GM18868 (cell line): ENCODE results near the gene KCNH5.

Experiments
- ATAC-seq: cut with Tn5 transposase; IDR thresholded peaks from one replicate; pipeline ENCODE4 v1.9.1; 2021; ENCODE audit warnings: mild to moderate bottlenecking, moderate library complexity; ENCODE audit not compliant: unreplicated experiment

Gene KCNH5, protein sequence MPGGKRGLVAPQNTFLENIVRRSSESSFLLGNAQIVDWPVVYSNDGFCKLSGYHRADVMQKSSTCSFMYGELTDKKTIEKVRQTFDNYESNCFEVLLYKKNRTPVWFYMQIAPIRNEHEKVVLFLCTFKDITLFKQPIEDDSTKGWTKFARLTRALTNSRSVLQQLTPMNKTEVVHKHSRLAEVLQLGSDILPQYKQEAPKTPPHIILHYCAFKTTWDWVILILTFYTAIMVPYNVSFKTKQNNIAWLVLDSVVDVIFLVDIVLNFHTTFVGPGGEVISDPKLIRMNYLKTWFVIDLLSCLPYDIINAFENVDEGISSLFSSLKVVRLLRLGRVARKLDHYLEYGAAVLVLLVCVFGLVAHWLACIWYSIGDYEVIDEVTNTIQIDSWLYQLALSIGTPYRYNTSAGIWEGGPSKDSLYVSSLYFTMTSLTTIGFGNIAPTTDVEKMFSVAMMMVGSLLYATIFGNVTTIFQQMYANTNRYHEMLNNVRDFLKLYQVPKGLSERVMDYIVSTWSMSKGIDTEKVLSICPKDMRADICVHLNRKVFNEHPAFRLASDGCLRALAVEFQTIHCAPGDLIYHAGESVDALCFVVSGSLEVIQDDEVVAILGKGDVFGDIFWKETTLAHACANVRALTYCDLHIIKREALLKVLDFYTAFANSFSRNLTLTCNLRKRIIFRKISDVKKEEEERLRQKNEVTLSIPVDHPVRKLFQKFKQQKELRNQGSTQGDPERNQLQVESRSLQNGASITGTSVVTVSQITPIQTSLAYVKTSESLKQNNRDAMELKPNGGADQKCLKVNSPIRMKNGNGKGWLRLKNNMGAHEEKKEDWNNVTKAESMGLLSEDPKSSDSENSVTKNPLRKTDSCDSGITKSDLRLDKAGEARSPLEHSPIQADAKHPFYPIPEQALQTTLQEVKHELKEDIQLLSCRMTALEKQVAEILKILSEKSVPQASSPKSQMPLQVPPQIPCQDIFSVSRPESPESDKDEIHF

GRCh38 chr14:63045234-63045611, at the start of gene KCNH5:
TSS of gene KCNH5 (minus strand) at chr14:63045458. CDS start at chr14:63045186, 272 bp downstream.
- no peak for ATAC-seq

GRCh38 chr14:63091394-63091996, 46.2 kb upstream of the KCNH5 start:
- ATAC-seq, result no peak

DNA sequence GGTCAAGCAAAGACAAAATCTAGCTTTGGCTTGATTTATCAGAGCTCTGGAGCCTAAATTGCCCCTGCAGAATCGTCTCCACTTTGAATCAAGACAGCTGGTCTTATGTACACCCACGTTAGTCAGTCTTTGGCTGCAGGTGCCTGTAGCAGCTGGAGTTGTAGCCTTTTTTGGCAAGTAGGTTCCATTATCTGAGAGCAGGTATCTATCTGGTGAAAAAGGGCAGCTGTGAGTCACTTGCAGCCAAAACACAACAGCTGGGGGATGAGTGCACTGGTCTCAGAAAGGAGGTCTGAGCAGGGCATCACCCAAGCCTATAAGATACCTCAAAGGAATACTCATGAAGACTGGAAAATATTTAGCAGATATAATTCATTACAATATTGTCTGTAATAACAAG, 43.6 kb upstream of the KCNH5 start:
- ATAC-seq, result no peak

DNA sequence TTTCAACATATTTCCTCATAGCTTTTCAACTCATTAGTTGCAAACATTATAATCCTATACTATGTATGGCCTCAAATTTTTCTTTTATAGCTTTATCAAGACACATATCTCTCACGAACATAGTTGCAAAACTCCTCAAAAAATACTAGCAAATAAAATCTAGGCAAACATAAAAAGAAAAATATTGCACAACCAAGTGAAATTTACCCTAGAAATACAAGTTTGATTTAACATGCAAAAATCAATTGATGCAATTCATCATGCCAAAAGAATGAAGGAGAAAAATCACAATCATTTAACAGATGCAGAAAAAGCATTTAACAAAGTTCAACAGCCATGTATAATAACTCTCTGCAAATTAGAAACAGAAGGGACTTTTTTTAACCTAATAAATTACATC, 33.3 kb upstream of the KCNH5 start:
- no peak for ATAC-seq

DNA sequence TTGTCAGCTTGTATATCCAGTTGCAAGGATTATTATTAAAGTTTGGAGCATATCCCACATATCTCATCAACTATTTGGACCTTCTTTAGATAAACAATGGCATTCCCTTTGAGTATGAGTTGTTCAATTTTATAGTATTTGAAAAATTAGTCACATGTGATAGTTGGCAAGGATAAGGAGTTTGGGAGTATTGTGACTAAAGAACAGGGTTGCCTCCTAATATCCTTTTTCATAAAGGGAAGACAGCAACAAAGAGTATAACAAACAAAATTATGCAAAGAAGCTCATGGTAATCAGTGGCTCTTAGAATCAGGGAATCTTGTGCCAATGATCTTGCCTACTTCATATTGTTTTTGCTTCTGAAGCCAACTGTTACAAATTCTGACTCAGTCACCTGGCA, 31.2 kb upstream of the KCNH5 start:
- ATAC-seq, result no peak

- no peak for ATAC-seq
Observed at GRCh38 chr14:63055631-63056030, 10.4 kb upstream of the KCNH5 start.

GRCh38 chr14:63051992-63052391, 6.7 kb upstream of the KCNH5 start:
- ATAC-seq, result no peak

DNA sequence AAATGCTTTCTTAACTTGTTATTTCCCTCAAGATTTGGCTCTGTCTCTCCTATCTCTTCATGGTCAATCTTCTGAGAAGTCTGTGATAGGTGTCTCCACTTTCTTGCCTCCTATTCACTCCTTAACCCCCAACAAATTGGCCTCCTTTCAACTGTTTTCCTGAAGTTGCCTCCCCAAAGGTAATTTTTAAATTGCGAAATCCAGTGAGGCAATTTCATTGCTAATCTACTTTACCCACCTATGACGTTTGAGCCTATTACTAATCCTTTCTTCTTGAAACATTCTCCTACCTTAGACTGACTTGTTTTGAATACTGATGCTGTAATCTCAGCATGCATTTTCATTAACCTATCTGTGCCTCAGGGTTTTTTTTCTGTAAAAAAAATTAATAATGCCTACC, 6.0 kb upstream of the KCNH5 start:
- ATAC-seq, result no peak

DNA sequence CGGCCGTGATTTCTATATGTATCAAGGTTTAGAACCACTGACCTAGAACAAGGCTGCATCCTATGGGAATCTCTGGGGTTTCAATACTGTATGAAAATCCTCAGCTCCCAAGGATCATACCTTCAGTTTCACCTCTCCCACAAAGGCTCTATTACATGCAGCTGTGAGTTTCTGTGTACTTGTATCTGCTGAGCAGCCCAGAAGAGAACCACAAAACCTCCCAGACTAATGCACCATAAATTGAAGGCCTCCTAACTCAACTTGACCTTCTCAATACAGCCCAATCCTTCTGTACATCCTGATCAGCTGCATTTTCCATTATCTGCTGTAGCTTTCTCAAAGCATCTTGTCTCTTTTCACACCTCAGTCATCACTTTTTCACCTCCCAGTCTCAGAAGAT, 5.4 kb upstream of the KCNH5 start:
- ATAC-seq, result no peak

DNA sequence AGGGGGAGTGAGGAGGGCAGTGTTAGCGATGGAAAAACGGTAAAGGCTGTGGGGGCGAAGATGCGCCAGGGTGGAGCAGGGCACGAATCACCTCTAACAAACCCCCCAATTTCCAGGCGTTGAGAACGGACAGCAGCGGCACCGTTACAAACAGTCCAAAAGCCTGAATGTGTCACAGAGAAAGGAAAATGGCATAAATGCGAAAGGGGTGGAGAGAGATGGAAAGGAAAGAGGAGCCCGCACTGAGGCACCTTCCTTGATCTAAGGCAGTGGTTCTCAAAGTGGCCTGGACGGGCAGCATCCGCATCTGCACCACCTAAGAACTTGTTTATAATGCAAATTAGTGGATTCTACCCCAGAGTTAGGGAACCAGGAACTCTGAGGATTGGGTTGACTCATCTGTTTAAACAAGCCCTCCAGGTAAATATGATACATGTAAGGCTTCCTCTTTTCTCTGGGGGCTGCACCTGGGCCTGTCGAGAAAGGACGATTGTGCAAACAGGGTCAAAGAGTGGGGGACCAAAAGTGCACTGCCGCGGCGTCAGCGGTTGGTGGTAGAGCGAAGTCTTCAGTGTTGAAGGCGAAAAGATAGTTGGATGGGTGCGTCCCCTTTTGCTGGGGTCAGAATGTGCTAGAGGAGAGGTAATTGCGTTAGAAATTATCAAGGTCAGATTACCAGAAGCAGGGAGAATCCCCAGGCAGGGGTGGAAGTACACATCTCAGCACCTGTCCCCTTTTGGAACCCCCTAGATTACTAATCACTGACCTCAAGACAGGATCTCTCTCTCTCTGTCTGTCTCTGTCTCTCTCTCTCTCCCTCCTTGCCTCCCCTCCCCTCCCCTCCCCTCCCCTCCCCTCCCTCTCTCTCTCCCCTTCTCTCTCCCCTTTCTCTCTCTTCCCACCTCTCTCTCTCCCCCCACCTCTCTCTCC, 1.3 kb upstream of the KCNH5 start:
- peak; percentile 44 for ATAC-seq

DNA sequence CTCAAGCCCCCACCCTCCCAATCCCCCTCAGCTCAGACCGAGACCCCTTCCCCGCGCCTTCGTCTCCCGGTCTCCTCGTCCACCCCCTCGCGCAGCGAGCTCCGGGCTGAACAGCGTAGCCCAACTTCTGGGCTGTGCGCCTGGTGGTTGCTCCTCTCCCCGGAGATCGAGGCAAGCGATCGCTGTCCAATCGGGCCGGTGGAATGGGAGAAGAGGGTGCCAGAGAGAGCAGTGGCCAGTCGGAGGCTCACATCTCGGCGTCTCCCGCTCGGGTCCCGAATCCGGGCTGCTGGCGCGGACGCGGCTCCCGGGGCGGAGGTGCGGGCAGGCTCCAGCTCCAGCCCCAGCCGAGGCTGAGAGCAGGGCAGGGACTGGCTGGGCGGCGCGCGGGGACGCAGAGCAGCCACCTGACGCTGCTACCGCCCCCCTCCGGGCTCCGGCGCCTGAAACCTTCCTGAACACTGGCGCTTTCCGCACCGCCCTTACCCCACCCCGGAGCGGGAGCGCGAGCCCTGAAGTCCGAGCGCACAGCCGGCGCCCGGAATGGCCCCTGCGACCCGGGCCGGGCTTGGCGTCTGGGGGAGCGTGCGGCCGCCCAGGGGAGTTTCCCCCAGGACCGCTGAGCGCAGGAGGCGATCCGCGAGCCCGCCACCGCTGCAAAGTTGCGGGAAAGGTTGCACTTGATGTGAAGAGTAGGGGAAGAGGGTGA, 508 bp upstream of the KCNH5 start:
- ATAC-seq, result no peak

GRCh38 chr14:63039866-63040265, 5.4 kb downstream of the KCNH5 start:
- ATAC-seq, result no peak

DNA sequence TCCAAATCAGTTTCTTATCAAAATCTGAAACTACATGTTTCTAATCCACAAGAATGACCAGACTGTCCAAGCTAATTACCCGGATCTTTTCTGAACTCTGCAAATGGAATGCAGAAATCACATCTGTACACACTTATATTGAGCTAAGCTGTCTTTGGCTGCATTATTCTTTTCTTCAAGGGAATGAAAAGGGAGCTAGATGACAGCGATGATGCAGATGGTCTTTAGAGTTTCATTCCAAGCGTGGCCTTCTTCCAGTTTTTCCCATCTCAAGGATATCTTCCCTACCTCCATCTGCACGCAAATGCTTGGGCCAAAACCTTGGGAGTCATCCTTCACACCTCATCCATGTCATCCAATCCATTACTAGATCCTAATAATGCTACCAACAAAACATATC, 12.6 kb downstream of the KCNH5 start:
- no peak for ATAC-seq

GRCh38 chr14:63032076-63032475, 13.2 kb downstream of the KCNH5 start:
- ATAC-seq, result no peak

GRCh38 chr14:63030113-63030512, 15.1 kb downstream of the KCNH5 start:
- ATAC-seq, result no peak

GRCh38 chr14:63027719-63028118, 17.5 kb downstream of the KCNH5 start:
- no peak for ATAC-seq

DNA sequence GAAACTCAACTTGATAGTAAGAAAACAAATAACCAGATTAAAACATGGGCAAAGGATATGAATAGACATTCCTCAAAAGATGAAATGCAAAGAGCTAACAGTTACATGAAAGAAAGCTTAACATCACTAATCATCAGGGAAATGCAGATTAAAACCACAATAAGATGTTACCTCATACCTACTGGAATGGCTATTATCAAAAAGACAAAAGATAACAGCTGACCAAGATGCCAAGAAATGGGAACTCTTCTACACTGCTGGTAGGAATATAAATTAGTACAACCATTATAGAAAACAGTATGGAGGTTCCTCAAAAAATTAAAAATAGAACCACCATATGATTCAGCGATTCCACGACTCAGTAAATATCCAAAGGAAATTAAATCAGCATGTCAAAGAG, 18.8 kb downstream of the KCNH5 start:
- ATAC-seq, result no peak

GRCh38 chr14:63014621-63015020, 30.6 kb downstream of the KCNH5 start:
- ATAC-seq, result no peak

- ATAC-seq, result no peak
Observed at GRCh38 chr14:63012171-63012570, 33.1 kb downstream of the KCNH5 start.

DNA sequence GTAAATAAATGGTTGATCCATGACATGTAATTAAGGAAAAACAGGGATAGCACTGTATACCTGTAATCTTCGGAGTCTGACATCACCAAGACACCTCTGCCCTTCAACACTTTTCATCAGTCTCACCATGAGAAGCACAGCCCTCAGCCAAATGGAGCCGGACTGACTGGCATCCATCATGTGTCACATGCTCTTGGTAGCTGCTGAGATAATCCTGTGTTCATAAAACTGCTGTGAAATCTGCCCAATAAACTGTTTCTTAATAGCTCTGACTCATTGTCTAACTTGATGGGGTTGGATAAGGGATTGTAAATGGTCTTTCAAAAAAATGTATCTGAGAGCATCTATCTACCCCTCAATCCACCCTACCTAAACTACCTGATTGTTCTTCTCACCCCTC, 33.6 kb downstream of the KCNH5 start:
- no peak for ATAC-seq
